ENCODE measurements around the gene OR51B4. TPM values are rescaled to one million over a fixed set of nuclear protein-coding genes. Genes with fewer than 3 reads are reported as not detected.

The OR51B4 gene
- total and polyA plus RNA-seq, 5 donors from 2014 or later = not detected

DNA sequence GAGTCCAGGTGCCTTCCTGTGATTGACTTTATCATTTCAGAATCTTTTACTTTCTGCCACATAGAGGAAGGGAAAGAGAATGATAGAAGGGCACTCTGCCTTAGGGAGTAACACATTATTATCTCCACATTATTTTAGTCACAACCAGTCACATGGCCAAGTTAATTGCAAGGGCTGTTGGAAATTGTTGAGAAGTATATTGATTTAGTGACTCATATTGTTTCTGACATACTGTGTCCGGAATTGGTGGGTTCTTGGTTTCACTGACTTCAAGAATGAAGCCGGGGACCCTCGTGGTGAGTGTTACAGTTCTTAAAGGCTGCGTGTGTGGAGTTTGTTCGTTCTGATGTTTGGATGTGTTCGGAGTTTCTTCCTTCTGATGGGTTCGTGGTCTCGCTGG, 8.7 kb downstream of the OR51B4 start:
- Mint-ChIP-seq H3K4me3 (no peak overlapping the region), H3K27ac (no peak overlapping the region), H3K27me3 (no peaks in the 10 kb centered on the region), H3K9me3 (peaks cover 0 to 4% (median 0%) of the 10 kb centered on the region in 7 donors), H3K36me3 (no peaks in the 10 kb centered on the region), H3K4me1 (no peaks in the 10 kb centered on the region)
- no peak for DNase-seq
- Histone ChIP-seq H3K4me1 (ENCODE audit: control insufficient read depth, insufficient read depth, low read length, poor library complexity, severe bottlenecking) (no peaks in the 10 kb centered on the region), H3K27ac (ENCODE audit: insufficient read depth, low read length, poor library complexity, severe bottlenecking) (no peak overlapping the region), H3K27me3 (ENCODE audit: control insufficient read depth, insufficient read depth, low read length) (no peaks in the 10 kb centered on the region), H3K9me3 (ENCODE audit: control insufficient read depth in 2 of 2, low read length in 2 of 2) (no peaks in the 10 kb centered on the region), H3K36me3 (ENCODE audit: control insufficient read depth, insufficient read depth, low read length) (no peaks in the 10 kb centered on the region), H3K4me3 (ENCODE audit: low read depth, low read length) (no peak overlapping the region)
- no peak for ATAC-seq (ENCODE audit: low read depth in 2 of 2)

- H3K4me1 ChIP-seq (ENCODE audit: control insufficient read depth, insufficient read depth, low read length, poor library complexity, severe bottlenecking) = no peaks in the 10 kb centered on the region
- Mint-ChIP-seq H3K4me1 (no peaks in the 10 kb centered on the region), H3K27me3 (no peaks in the 10 kb centered on the region), H3K36me3 (no peaks in the 10 kb centered on the region), H3K9me3 (peaks cover 0 to 4% (median 0%) of the 10 kb centered on the region in 7 donors), H3K4me3 (no peak overlapping the region), H3K27ac (no peak overlapping the region)
- H3K4me3 ChIP-seq (ENCODE audit: low read depth, low read length) = no peak overlapping the region
- ATAC-seq (ENCODE audit: low read depth in 2 of 2) (no peak), DNase-seq (peak in 1 of 3 donors; percentile 23)
- no peaks in the 10 kb centered on the region for H3K27me3 ChIP-seq (ENCODE audit: control insufficient read depth, insufficient read depth, low read length)
- no peaks in the 10 kb centered on the region for H3K9me3 ChIP-seq (ENCODE audit: control insufficient read depth in 2 of 2, low read length in 2 of 2)
- H3K27ac ChIP-seq (ENCODE audit: insufficient read depth, low read length, poor library complexity, severe bottlenecking) = no peak overlapping the region
- H3K36me3 ChIP-seq (ENCODE audit: control insufficient read depth, insufficient read depth, low read length) = no peaks in the 10 kb centered on the region
Observed at GRCh38 chr11:5291207-5291838, 10.4 kb downstream of the OR51B4 start.

DNA sequence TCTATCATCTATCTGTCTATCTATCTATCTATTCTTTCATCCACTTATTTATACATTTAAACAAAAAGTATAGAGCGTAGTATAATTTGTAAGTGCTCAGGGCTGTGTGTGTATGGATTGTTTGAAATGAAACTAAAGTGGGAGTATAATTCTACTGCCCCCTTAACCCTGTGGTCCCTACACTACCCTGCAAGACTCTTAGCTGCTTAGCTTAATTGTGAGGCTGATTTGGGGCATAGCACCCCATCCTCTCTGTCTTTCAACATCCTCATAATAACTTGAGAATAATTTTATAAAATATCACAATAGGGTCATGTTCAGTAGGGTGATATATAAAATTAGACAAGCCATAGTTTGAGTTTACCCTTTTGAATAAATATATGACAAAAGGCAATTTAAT, 11.6 kb downstream of the OR51B4 start:
- Histone ChIP-seq H3K36me3 (ENCODE audit: control insufficient read depth, insufficient read depth, low read length) (no peaks in the 10 kb centered on the region), H3K27ac (ENCODE audit: insufficient read depth, low read length, poor library complexity, severe bottlenecking) (no peak overlapping the region), H3K9me3 (ENCODE audit: control insufficient read depth in 2 of 2, low read length in 2 of 2) (no peaks in the 10 kb centered on the region), H3K4me3 (ENCODE audit: low read depth, low read length) (no peak overlapping the region), H3K4me1 (ENCODE audit: control insufficient read depth, insufficient read depth, low read length, poor library complexity, severe bottlenecking) (no peaks in the 10 kb centered on the region), H3K27me3 (ENCODE audit: control insufficient read depth, insufficient read depth, low read length) (no peaks in the 10 kb centered on the region)
- ATAC-seq (ENCODE audit: low read depth in 2 of 2) = no peak
- no peaks in the 10 kb centered on the region for H3K36me3 Mint-ChIP-seq
- H3K9me3 Mint-ChIP-seq = peaks cover 0 to 4% (median 0%) of the 10 kb centered on the region in 7 donors
- no peak overlapping the region for H3K4me3 Mint-ChIP-seq
- no peak for DNase-seq
- no peaks in the 10 kb centered on the region for H3K4me1 Mint-ChIP-seq
- H3K27ac Mint-ChIP-seq = peak overlapping the region in 1 of 3 donors; percentile 48
- peaks cover 2% of the 10 kb centered on the region for H3K27me3 Mint-ChIP-seq

- peaks cover 0 to 4% (median 0%) of the 10 kb centered on the region in 7 donors for H3K9me3 Mint-ChIP-seq
- Histone ChIP-seq H3K4me1 (ENCODE audit: control insufficient read depth, insufficient read depth, low read length, poor library complexity, severe bottlenecking) (no peaks in the 10 kb centered on the region), H3K27ac (ENCODE audit: insufficient read depth, low read length, poor library complexity, severe bottlenecking) (no peak overlapping the region), H3K4me3 (ENCODE audit: low read depth, low read length) (no peak overlapping the region), H3K27me3 (ENCODE audit: control insufficient read depth, insufficient read depth, low read length) (no peaks in the 10 kb centered on the region), H3K36me3 (ENCODE audit: control insufficient read depth, insufficient read depth, low read length) (no peaks in the 10 kb centered on the region), H3K9me3 (ENCODE audit: control insufficient read depth in 2 of 2, low read length in 2 of 2) (no peaks in the 10 kb centered on the region)
- DNase-seq (no peak), ATAC-seq (ENCODE audit: low read depth in 2 of 2) (no peak)
- H3K27ac Mint-ChIP-seq = peak overlapping the region in 1 of 3 donors; percentile 48
- H3K4me1 Mint-ChIP-seq = no peaks in the 10 kb centered on the region
- H3K4me3 Mint-ChIP-seq = no peak overlapping the region
- H3K27me3 Mint-ChIP-seq = peaks cover 5% of the 10 kb centered on the region
- H3K36me3 Mint-ChIP-seq = no peaks in the 10 kb centered on the region
Observed at GRCh38 chr11:5289696-5290095, 12.1 kb downstream of the OR51B4 start.

DNA sequence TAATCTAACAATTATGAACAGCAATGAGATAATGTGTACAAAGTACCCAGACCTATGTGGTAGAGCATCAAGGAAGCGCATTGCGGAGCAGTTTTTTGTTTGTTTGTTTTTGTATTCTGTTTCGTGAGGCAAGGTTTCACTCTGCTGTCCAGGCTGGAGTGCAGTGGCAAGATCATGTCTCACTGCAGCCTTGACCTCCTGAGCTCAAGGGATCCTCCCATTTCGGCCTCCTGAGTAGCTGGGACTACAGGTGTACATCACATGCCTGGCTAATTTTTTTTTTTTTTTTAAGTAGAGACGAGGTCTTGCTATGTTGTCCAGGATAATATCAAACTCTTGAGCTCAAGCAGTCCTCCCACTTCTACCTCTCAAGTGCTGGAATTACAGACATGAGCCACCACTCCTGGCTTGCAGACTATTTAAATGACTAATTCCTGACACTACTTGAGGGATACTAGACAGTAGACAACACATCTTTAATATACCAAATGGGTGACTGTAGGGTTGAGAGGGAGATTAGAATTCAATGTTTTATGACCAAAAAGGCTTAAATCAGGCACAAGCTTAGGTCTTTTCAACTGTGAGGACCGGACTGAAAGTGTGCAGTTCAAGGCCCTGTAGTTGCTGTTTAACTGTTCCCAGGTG, 12.7 kb downstream of the OR51B4 start:
- Histone ChIP-seq H3K9me3 (ENCODE audit: control insufficient read depth in 2 of 2, low read length in 2 of 2) (no peaks in the 10 kb centered on the region), H3K27ac (ENCODE audit: insufficient read depth, low read length, poor library complexity, severe bottlenecking) (no peak overlapping the region), H3K4me1 (ENCODE audit: control insufficient read depth, insufficient read depth, low read length, poor library complexity, severe bottlenecking) (no peaks in the 10 kb centered on the region), H3K27me3 (ENCODE audit: control insufficient read depth, insufficient read depth, low read length) (no peaks in the 10 kb centered on the region), H3K4me3 (ENCODE audit: low read depth, low read length) (no peak overlapping the region), H3K36me3 (ENCODE audit: control insufficient read depth, insufficient read depth, low read length) (no peaks in the 10 kb centered on the region)
- no peaks in the 10 kb centered on the region for H3K4me1 Mint-ChIP-seq
- H3K4me3 Mint-ChIP-seq = no peak overlapping the region
- peaks cover 5% of the 10 kb centered on the region for H3K27me3 Mint-ChIP-seq
- no peaks in the 10 kb centered on the region for H3K36me3 Mint-ChIP-seq
- no peak for DNase-seq
- H3K9me3 Mint-ChIP-seq = peaks cover 0 to 4% (median 0%) of the 10 kb centered on the region in 7 donors
- no peak overlapping the region for H3K27ac Mint-ChIP-seq
- ATAC-seq (ENCODE audit: low read depth in 2 of 2) = no peak

DNA sequence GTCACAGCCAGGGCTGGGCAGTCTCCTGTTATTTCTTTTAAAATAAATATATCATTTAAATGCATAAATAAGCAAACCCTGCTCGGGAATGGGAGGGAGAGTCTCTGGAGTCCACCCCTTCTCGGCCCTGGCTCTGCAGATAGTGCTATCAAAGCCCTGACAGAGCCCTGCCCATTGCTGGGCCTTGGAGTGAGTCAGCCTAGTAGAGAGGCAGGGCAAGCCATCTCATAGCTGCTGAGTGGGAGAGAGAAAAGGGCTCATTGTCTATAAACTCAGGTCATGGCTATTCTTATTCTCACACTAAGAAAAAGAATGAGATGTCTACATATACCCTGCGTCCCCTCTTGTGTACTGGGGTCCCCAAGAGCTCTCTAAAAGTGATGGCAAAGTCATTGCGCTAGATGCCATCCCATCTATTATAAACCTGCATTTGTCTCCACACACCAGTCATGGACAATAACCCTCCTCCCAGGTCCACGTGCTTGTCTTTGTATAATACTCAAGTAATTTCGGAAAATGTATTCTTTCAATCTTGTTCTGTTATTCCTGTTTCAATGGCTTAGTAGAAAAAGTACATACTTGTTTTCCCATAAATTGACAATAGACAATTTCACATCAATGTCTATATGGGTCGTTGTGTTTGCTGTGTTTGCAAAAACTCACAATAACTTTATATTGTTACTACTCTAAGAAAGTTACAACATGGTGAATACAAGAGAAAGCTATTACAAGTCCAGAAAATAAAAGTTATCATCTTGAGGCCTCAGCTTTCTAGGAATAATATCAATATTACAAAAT, 13.4 kb downstream of the OR51B4 start:
- Histone ChIP-seq H3K9me3 (ENCODE audit: control insufficient read depth in 2 of 2, low read length in 2 of 2) (no peaks in the 10 kb centered on the region), H3K4me3 (ENCODE audit: low read depth, low read length) (no peak overlapping the region), H3K4me1 (ENCODE audit: control insufficient read depth, insufficient read depth, low read length, poor library complexity, severe bottlenecking) (no peaks in the 10 kb centered on the region), H3K27me3 (ENCODE audit: control insufficient read depth, insufficient read depth, low read length) (no peaks in the 10 kb centered on the region), H3K27ac (ENCODE audit: insufficient read depth, low read length, poor library complexity, severe bottlenecking) (no peak overlapping the region), H3K36me3 (ENCODE audit: control insufficient read depth, insufficient read depth, low read length) (no peaks in the 10 kb centered on the region)
- H3K9me3 Mint-ChIP-seq = peaks cover 0 to 4% (median 0%) of the 10 kb centered on the region in 7 donors
- H3K36me3 Mint-ChIP-seq = no peaks in the 10 kb centered on the region
- no peaks in the 10 kb centered on the region for H3K4me1 Mint-ChIP-seq
- DNase-seq (no peak), ATAC-seq (ENCODE audit: low read depth in 2 of 2) (no peak)
- peaks cover 5% of the 10 kb centered on the region for H3K27me3 Mint-ChIP-seq
- no peak overlapping the region for H3K27ac Mint-ChIP-seq
- H3K4me3 Mint-ChIP-seq = no peak overlapping the region

DNA sequence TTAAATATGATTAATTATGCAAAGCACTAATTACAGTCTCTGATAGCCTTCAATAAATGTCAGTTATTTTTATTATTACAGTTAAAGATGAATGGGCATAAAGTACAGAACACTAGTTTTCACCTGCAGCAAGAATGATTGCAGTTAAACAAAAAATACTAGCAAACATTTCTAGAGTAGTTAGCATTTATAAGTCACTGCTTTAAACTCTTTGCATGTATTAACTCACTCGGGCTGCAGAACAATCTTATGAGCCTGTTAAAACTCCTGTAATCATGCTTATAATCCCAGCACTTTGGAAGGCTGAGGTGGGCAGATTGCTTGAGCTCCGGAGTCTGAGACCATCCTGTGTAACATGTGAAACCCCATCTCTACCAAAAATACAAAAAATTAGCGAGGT, 14.8 kb downstream of the OR51B4 start:
- H3K27ac ChIP-seq (ENCODE audit: insufficient read depth, low read length, poor library complexity, severe bottlenecking) = no peak overlapping the region
- H3K9me3 ChIP-seq (ENCODE audit: control insufficient read depth in 2 of 2, low read length in 2 of 2) = no peaks in the 10 kb centered on the region
- no peak overlapping the region for H3K4me3 Mint-ChIP-seq
- H3K4me3 ChIP-seq (ENCODE audit: low read depth, low read length) = no peak overlapping the region
- H3K36me3 Mint-ChIP-seq = no peaks in the 10 kb centered on the region
- no peaks in the 10 kb centered on the region for H3K4me1 ChIP-seq (ENCODE audit: control insufficient read depth, insufficient read depth, low read length, poor library complexity, severe bottlenecking)
- no peaks in the 10 kb centered on the region for H3K27me3 ChIP-seq (ENCODE audit: control insufficient read depth, insufficient read depth, low read length)
- no peak overlapping the region for H3K27ac Mint-ChIP-seq
- H3K9me3 Mint-ChIP-seq = peaks cover 0 to 1% (median 0%) of the 10 kb centered on the region in 7 donors
- H3K27me3 Mint-ChIP-seq = peaks cover 5% of the 10 kb centered on the region
- ATAC-seq (ENCODE audit: low read depth in 2 of 2) = no peak
- H3K36me3 ChIP-seq (ENCODE audit: control insufficient read depth, insufficient read depth, low read length) = no peaks in the 10 kb centered on the region
- no peaks in the 10 kb centered on the region for H3K4me1 Mint-ChIP-seq
- DNase-seq = no peak
